Left lung (tissue), 10 donors: ENCODE measurements around the gene S100A2. TPM values are rescaled to one million over a fixed set of nuclear protein-coding genes. Genes with fewer than 3 reads are reported as not detected.

Source experiments
- ATAC-seq: fragments of 200-7000 bp; cut with Tn5 transposase; one replicate; pipeline ENCODE4 v1.9.1; 2020; ENCODE audit warnings: moderate library complexity
- DNase-seq, 4 donors: peaks; one replicate each; pipeline ENCODE4 v3.0.0-alpha.2; 2013 to 2020
- H3K27ac ChIP-seq, 2 donors: fragments of 200-600 bp; sonication (generic) in 1 of 2; one replicate each; pipeline versions ENCODE4 v1.5.0 to v1.8.0; 2020 to 2021
- H3K27me3 ChIP-seq, 2 donors: fragments of 200-600 bp; sonication (generic) in 1 of 2; one replicate each; pipeline versions ENCODE4 v1.5.0 to v1.8.0; 2020 to 2021
- H3K36me3 ChIP-seq, 2 donors: fragments of 200-600 bp; sonication (generic) in 1 of 2; one replicate each; pipeline versions ENCODE4 v1.5.0 to v1.8.0; 2020 to 2021
- H3K4me1 ChIP-seq, 2 donors: fragments of 200-600 bp; one replicate each; pipeline ENCODE4 v1.8.0; 2021
- H3K4me3 ChIP-seq, 2 donors: fragments of 200-600 bp; sonication (generic) in 1 of 2; one replicate each; pipeline versions ENCODE4 v1.5.0 to v1.8.0; 2020 to 2021; ENCODE audit warnings: mild to moderate bottlenecking in 1 of 2
- H3K9me3 ChIP-seq, 2 donors: fragments of 200-600 bp; sonication (generic) in 1 of 2; one replicate each; pipeline versions ENCODE4 v1.5.0 to v1.8.0; 2020 to 2021
- intact Hi-C, 2 donors: fragments of 100-400 bp; cut with DNase I; formaldehyde crosslinking; loops; one replicate each; pipeline versions ENCODE4 v1.11.2 to v1.14.2; 2022
- polyA plus RNA-seq, 6 donors: library from polyadenylated mRNA; unstranded; fragments of 120-200 nt; gene quantifications; one replicate each; pipeline ENCODE4 v1.2.1, GENCODE V29; 2013; ENCODE audit not compliant: insufficient read length in 6 of 6
- total RNA-seq, 2 donors: library from RNA; stranded (reverse); fragmentation: NEBNext Ultra II Directional; extraction: Animal tissue kit (Norgen Biotek cat#: 25700); gene quantifications; one replicate each; pipeline ENCODE4 v1.2.1, GENCODE V29; 2021
- TF ChIP-seq, protein P1 (sequence below), 2 donors: fragments of 200-600 bp; sonication (generic) in 1 of 2; IDR thresholded peaks; one replicate each; pipeline versions ENCODE4 v1.5.0 to v1.8.0; 2021; ENCODE audit warnings: antibody characterized with exemption in 2 of 2
- donor health status: DM: no; HTN: yes; CAD: no.
- donor health status: DM: no; HTN: no; CAD: no.

S100A2 gene
- total and polyA plus RNA-seq, 8 donors, result 0.51 to 25.9 (median 1.0) TPM

DNA sequence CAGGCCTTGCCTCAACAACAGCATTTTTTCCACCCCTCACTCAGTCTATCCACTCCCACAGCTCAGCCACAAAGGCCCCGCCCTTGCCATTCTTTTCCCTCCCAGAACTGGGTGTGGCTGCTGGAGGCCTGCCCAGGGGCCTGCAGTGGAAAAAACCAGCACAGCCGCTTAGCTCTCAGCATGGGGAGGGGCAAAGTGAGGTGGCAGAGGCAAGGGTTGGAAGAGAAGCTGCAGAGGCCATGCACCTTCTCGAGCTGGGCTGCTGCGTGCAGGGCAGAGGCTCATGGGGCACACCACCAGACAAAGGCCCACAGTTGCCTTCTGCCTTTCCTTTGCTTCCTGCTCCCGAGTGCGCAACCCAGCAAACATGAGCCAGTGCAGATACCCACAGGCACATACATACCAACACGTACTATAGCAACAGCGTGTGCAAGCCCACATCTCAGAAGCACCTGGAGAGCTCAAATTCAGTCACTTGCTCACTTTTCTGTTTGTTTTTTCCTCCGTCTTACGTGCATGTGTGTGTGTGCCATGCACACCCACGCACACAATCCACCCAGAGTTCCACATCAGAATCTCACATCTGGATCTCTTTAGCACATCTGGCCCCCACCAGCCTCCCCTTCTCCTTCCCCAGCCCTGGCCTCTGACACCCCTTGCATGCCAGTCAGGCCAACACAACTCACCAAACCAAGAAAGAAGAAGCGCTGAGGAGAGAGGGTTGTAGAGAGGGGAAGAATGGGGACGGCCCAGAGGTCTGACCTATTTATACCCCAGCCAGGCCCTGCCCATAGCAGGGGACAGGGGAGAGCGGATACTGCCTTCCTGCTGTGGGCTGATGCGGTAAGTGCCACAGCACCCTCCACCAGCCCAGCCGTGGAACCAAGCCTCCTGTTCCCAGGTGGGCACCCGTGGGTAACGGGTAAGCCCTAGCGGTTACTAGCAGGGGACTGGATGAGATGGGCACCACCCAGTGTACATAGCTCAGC is 20.3 kb downstream of the S100A2 start, which contains the start of gene S100A4:
TSS of gene S100A4 (minus strand) at position 740 of the 989 bp plus-strand sequence. CDS start 1,012 bp downstream, outside the sequence.
- peaks cover 0 to 23% of the 10 kb centered on the region in 2 donors for H3K36me3 ChIP-seq
- peak within 1 kb of the TSS; percentile 31 to 66 for H3K4me3 ChIP-seq
- intact Hi-C loops, result no loop called here
- TF ChIP-seq, protein P1, sequence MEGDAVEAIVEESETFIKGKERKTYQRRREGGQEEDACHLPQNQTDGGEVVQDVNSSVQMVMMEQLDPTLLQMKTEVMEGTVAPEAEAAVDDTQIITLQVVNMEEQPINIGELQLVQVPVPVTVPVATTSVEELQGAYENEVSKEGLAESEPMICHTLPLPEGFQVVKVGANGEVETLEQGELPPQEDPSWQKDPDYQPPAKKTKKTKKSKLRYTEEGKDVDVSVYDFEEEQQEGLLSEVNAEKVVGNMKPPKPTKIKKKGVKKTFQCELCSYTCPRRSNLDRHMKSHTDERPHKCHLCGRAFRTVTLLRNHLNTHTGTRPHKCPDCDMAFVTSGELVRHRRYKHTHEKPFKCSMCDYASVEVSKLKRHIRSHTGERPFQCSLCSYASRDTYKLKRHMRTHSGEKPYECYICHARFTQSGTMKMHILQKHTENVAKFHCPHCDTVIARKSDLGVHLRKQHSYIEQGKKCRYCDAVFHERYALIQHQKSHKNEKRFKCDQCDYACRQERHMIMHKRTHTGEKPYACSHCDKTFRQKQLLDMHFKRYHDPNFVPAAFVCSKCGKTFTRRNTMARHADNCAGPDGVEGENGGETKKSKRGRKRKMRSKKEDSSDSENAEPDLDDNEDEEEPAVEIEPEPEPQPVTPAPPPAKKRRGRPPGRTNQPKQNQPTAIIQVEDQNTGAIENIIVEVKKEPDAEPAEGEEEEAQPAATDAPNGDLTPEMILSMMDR (IDR thresholded peaks at IDR 0.05), result no peak
- no peaks in the 10 kb centered on the region for H3K27me3 ChIP-seq
- H3K27ac ChIP-seq, result peak within 1 kb of the TSS; percentile 88 to 95
- DNase-seq (peak; percentile 66 to 97 (median 93)), ATAC-seq (peak; percentile 92)
- peaks cover 28 to 100% of the 10 kb centered on the region in 2 donors for H3K4me1 ChIP-seq
- no peaks in the 10 kb centered on the region for H3K9me3 ChIP-seq

DNA sequence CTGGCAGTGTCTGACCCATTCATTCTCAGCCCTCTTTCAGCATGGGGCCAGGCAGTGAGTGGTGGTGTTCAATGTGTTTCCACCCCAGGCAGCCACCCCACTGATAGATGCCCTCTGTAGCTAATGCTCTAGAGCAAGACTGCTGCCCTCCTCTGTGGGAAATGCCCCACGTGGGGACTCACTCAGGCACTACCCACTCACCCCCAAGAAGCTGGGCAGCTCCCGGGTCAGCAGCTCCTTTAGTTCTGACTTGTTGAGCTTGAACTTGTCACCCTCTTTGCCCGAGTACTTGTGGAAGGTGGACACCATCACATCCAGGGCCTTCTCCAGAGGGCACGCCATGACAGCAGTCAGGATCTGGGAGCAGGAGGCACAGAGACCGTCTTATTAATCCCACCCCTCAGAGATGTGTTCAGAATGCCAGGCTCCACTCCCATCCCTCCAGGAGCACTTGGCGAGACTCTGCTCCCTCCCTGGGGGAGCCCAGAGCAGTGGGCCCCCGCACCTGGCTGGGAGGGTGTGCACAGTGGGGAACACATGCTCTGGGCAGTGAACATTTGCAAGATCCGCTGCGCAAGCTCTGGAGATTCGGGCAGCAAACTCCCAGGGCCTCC is 21.1 kb downstream of the S100A2 start:
- ATAC-seq (no peak), DNase-seq (no peak)
- peaks cover 0 to 23% of the 10 kb centered on the region in 2 donors for H3K36me3 ChIP-seq
- TF ChIP-seq, protein P1 (IDR thresholded peaks at IDR 0.05), result no peak
- H3K27me3 ChIP-seq, result no peaks in the 10 kb centered on the region
- H3K4me1 ChIP-seq, result peaks cover 28 to 100% of the 10 kb centered on the region in 2 donors
- intact Hi-C loops, result no loop called here
- peak overlapping the region; percentile 88 to 95 for H3K27ac ChIP-seq
- no peaks in the 10 kb centered on the region for H3K9me3 ChIP-seq
- peak overlapping the region; percentile 31 to 66 for H3K4me3 ChIP-seq

DNA sequence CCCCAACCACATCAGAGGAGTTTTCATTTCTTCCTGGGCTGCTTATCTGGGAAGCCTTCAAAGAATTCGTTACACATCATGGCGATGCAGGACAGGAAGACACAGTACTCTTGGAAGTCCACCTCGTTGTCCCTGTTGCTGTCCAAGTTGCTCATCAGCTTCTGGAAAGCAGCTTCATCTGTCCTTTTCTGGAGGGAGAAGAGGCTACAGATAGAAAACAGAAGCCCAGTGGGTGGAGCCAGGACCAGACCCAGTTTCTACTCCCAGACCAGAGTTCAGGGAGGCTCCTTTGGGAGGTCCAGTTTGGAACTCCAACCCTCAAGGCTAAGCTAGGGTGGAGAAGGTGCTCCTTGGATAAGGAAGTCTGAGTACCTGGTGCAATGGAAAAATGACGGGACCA is 21.9 kb downstream of the S100A2 start:
- Histone ChIP-seq H3K27ac (peak overlapping the region; percentile 88 to 95), H3K27me3 (no peaks in the 10 kb centered on the region), H3K36me3 (peaks cover 0 to 23% of the 10 kb centered on the region in 2 donors), H3K4me1 (peaks cover 24 to 96% of the 10 kb centered on the region in 2 donors), H3K4me3 (peak overlapping the region in 1 of 2 donors; percentile 66), H3K9me3 (no peaks in the 10 kb centered on the region)
- no peak for ATAC-seq
- TF ChIP-seq, protein P1 (IDR thresholded peaks at IDR 0.05), result no peak
- no peak for DNase-seq
- intact Hi-C loops, result no loop called here

GRCh38 chr1:153542956-153543711 is 22.5 kb downstream of the S100A2 start:
- Histone ChIP-seq H3K9me3 (no peaks in the 10 kb centered on the region), H3K36me3 (peaks cover 0 to 23% of the 10 kb centered on the region in 2 donors), H3K27ac (peak overlapping the region; percentile 13 to 95), H3K4me1 (peaks cover 24 to 96% of the 10 kb centered on the region in 2 donors), H3K4me3 (peak overlapping the region in 1 of 2 donors; percentile 66), H3K27me3 (no peaks in the 10 kb centered on the region)
- intact Hi-C loops, result no loop called here
- ATAC-seq (no peak), DNase-seq (no peak)
- TF ChIP-seq, protein P1 (IDR thresholded peaks at IDR 0.05), result no peak
